Hepatocyte (in vitro differentiated cells): ENCODE data around the gene RANBP3. TPM values are rescaled to one million over a fixed set of nuclear protein-coding genes. Genes with fewer than 3 reads are reported as not detected.

Source experiments
- DNase-seq: peaks from one replicate; pipeline ENCODE4 v3.0.0-alpha.2; 2016; ENCODE audit warnings: low spot score
- H2AFZ ChIP-seq: fragments of 200-600 bp; sonication (generic); 2 replicates; pipeline ENCODE4 v1.6.0; 2016; ENCODE audit warnings: antibody characterized with exemption, mild to moderate bottlenecking
- H3K27ac ChIP-seq: fragments of 200-600 bp; sonication (generic); 2 replicates; pipeline ENCODE4 v1.5.1; 2016; ENCODE audit warnings: mild to moderate bottlenecking
- H3K27me3 ChIP-seq: fragments of 200-600 bp; sonication (generic); 2 replicates; pipeline ENCODE4 v1.6.1; 2016
- H3K36me3 ChIP-seq: fragments of 200-600 bp; sonication (generic); replicated peaks from 2 replicates; pipeline ENCODE4 v1.5.1; 2016; ENCODE audit warnings: low read depth; ENCODE audit not compliant: insufficient read depth
- H3K4me1 ChIP-seq: fragments of 200-600 bp; sonication (generic); 2 replicates; pipeline ENCODE4 v1.5.1; 2016; ENCODE audit warnings: mild to moderate bottlenecking, moderate library complexity; ENCODE audit not compliant: insufficient read depth
- H3K4me2 ChIP-seq: fragments of 200-600 bp; sonication (generic); 2 replicates; pipeline ENCODE4 v1.6.0; 2016
- H3K4me3 ChIP-seq: fragments of 200-600 bp; sonication (generic); 2 replicates; pipeline ENCODE4 v1.5.1; 2016; ENCODE audit warnings: mild to moderate bottlenecking
- H3K79me2 ChIP-seq: fragments of 200-600 bp; sonication (generic); 2 replicates; pipeline ENCODE4 v1.6.0; 2017; ENCODE audit warnings: mild to moderate bottlenecking
- H3K9me2 ChIP-seq: fragments of 200-600 bp; sonication (generic); replicated peaks from 2 replicates; pipeline ENCODE4 v1.6.0; 2017; ENCODE audit warnings: mild to moderate bottlenecking; ENCODE audit not compliant: insufficient read depth
- H3K9me3 ChIP-seq: fragments of 200-600 bp; sonication (generic); 2 replicates; pipeline ENCODE4 v1.5.1; 2016; ENCODE audit warnings: low read depth, mild to moderate bottlenecking
- H4K20me1 ChIP-seq: fragments of 200-600 bp; sonication (generic); 2 replicates; pipeline ENCODE4 v1.6.0; 2016; ENCODE audit warnings: mild to moderate bottlenecking; ENCODE audit not compliant: insufficient read depth, poor library complexity, severe bottlenecking
- CTCF ChIP-seq: fragments of 200-600 bp; sonication (generic); IDR thresholded peaks from 2 replicates; pipeline ENCODE4 v1.5.1; 2016; ENCODE audit warnings: antibody characterized with exemption, mild to moderate bottlenecking; ENCODE audit not compliant: poor library complexity
- EZH2 ChIP-seq: fragments of 200-600 bp; sonication (generic); IDR thresholded peaks from 2 replicates; pipeline ENCODE4 v1.6.1; 2016; ENCODE audit warnings: antibody characterized with exemption, mild to moderate bottlenecking, borderline replicate concordance
- EZH2phosphoT487 ChIP-seq: fragments of 200-600 bp; sonication (generic); IDR thresholded peaks from one replicate; pipeline ENCODE4 v1.6.1; 2018; ENCODE audit warnings: antibody characterized with exemption, mild to moderate bottlenecking, low read depth, moderate library complexity; ENCODE audit not compliant: unreplicated experiment, severe bottlenecking
- WGBS: methylation state at CpG from one replicate; pipeline ENCODE4 v1.1.6; 2016; ENCODE audit warnings: low lambda C conversion rate; ENCODE audit errors: missing lambda C conversion rate; 5-methylcytosine and 5-hydroxymethylcytosine counted together
- polyA plus RNA-seq: library from polyadenylated mRNA; unstranded; fragments of >200 nt; fragmentation: Nextera tagmentation; extraction: Ambion mirVana; gene quantifications from 2 replicates; pipeline ENCODE4 v1.2.1, GENCODE V29; 2016
- total RNA-seq: library from RNA; depleted of rRNA; stranded (reverse); fragments of >200 nt; gene quantifications from 2 replicates; pipeline ENCODE4 v1.2.3, GENCODE V29; 2014

RANBP3 gene
- total and polyA plus RNA-seq, 2 experiments from 2014 or later, result 10.4 to 51.0 TPM

- TF ChIP-seq EZH2phosphoT487, result no peak
- peak; percentile 3 for TF ChIP-seq CTCF
- no peaks in the 10 kb centered on the region for H3K9me2 ChIP-seq
- H3K27ac ChIP-seq, result peak overlapping the region; percentile 82
- peaks cover 95% of the 10 kb centered on the region for H3K4me1 ChIP-seq
- H3K9me3 ChIP-seq, result no peaks in the 10 kb centered on the region
- no peaks in the 10 kb centered on the region for H3K36me3 ChIP-seq
- peaks cover 72% of the 10 kb centered on the region for H4K20me1 ChIP-seq
- WGBS, result 70% methylated on average over 21 of the region's 21 CpGs
- DNase-seq, result no peak
- no peaks in the 10 kb centered on the region for H3K27me3 ChIP-seq
- H3K4me2 ChIP-seq, result peak overlapping the region; percentile 56
- no peak overlapping the region for H2AFZ ChIP-seq
- H3K4me3 ChIP-seq, result no peak overlapping the region
- H3K79me2 ChIP-seq, result peaks cover 91% of the 10 kb centered on the region
Observed at GRCh38 chr19:5958074-5958850, 19.7 kb downstream of the RANBP3 start.

GRCh38 chr19:5957170-5957569 is 20.8 kb downstream of the RANBP3 start:
- H2AFZ ChIP-seq, result no peak overlapping the region
- no peak overlapping the region for H3K4me3 ChIP-seq
- 49% methylated on average over 10 of the region's 10 CpGs for WGBS
- no peaks in the 10 kb centered on the region for H3K9me2 ChIP-seq
- DNase-seq, result peak; percentile 53
- peak overlapping the region; percentile 56 for H3K4me2 ChIP-seq
- H3K36me3 ChIP-seq, result no peaks in the 10 kb centered on the region
- no peaks in the 10 kb centered on the region for H3K27me3 ChIP-seq
- no peak for TF ChIP-seq EZH2
- no peak for TF ChIP-seq CTCF
- no peak for TF ChIP-seq EZH2phosphoT487
- no peaks in the 10 kb centered on the region for H3K9me3 ChIP-seq
- H3K79me2 ChIP-seq, result peaks cover 91% of the 10 kb centered on the region
- peak overlapping the region; percentile 82 for H3K27ac ChIP-seq
- peaks cover 95% of the 10 kb centered on the region for H3K4me1 ChIP-seq
- peaks cover 79% of the 10 kb centered on the region for H4K20me1 ChIP-seq

- peak overlapping the region; percentile 82 for H3K27ac ChIP-seq
- H3K9me3 ChIP-seq, result no peaks in the 10 kb centered on the region
- H3K4me2 ChIP-seq, result peak overlapping the region; percentile 56
- no peaks in the 10 kb centered on the region for H3K9me2 ChIP-seq
- no peak overlapping the region for H2AFZ ChIP-seq
- no peaks in the 10 kb centered on the region for H3K36me3 ChIP-seq
- no peak for DNase-seq
- TF ChIP-seq CTCF (no peak), EZH2 (no peak), EZH2phosphoT487 (no peak)
- H3K4me3 ChIP-seq, result no peak overlapping the region
- H4K20me1 ChIP-seq, result peaks cover 83% of the 10 kb centered on the region
- peaks cover 95% of the 10 kb centered on the region for H3K79me2 ChIP-seq
- WGBS, result 85% methylated on average over 11 of the region's 12 CpGs
- H3K27me3 ChIP-seq, result no peaks in the 10 kb centered on the region
- H3K4me1 ChIP-seq, result peaks cover 92% of the 10 kb centered on the region
Observed at GRCh38 chr19:5956728-5957127, 21.2 kb downstream of the RANBP3 start.
